HG02798 (cell line): ENCODE results near the gene IRX2.

ENCODE experiments used
- ATAC-seq: cut with Tn5 transposase; IDR thresholded peaks from one replicate; pipeline ENCODE4 v1.9.1; 2021; ENCODE audit warnings: mild to moderate bottlenecking; ENCODE audit not compliant: unreplicated experiment, poor library complexity

IRX2 gene

GRCh38 chr5:2756211-2757152 lies 5.0 kb upstream of the IRX2 start:
- ATAC-seq, result no peak

- no peak for ATAC-seq
Measured at GRCh38 chr5:2755681-2756171, 4.2 kb upstream of the IRX2 start.

GRCh38 chr5:2755076-2755680 lies 3.7 kb upstream of the IRX2 start:
- no peak for ATAC-seq

GRCh38 chr5:2754581-2755075 lies 3.2 kb upstream of the IRX2 start:
- no peak for ATAC-seq

GRCh38 chr5:2753452-2754420 lies 2.3 kb upstream of the IRX2 start:
- no peak for ATAC-seq

- ATAC-seq, result no peak
Measured at GRCh38 chr5:2752821-2753439, 1.5 kb upstream of the IRX2 start.

- no peak for ATAC-seq
Measured at GRCh38 chr5:2752059-2752820, 763 bp upstream of the IRX2 start.

- no peak for ATAC-seq
Measured at GRCh38 chr5:2750758-2751464, 566 bp downstream of the IRX2 start.

- ATAC-seq, result no peak
Measured at GRCh38 chr5:2750026-2750757, 1.3 kb downstream of the IRX2 start.

- ATAC-seq, result no peak
Measured at GRCh38 chr5:2749514-2750025, 1.9 kb downstream of the IRX2 start.

GRCh38 chr5:2748861-2749513 lies 2.5 kb downstream of the IRX2 start:
- no peak for ATAC-seq

- no peak for ATAC-seq
Measured at GRCh38 chr5:2748179-2748860, 3.2 kb downstream of the IRX2 start.

GRCh38 chr5:2747363-2748162 lies 3.9 kb downstream of the IRX2 start:
- no peak for ATAC-seq

GRCh38 chr5:2746561-2747032 lies 4.9 kb downstream of the IRX2 start:
- ATAC-seq, result no peak

- no peak for ATAC-seq
Measured at GRCh38 chr5:2744485-2744884, 7.0 kb downstream of the IRX2 start.
